VCaP (cell line): ENCODE results near the gene MIPEP.
A peak's percentile ranks its signal among the peaks of the same experiment; 100 is the strongest.

ENCODE experiments used
- H3K27ac ChIP-seq: fragments of 450-650 bp; 2 replicates; pipeline ENCODE4 v1.5.1; 2017
- CTCF ChIP-seq: fragments of 450-650 bp; conservative IDR thresholded peaks from 2 replicates; pipeline ENCODE4 v1.5.1; 2017; ENCODE audit warnings: mild to moderate bottlenecking, moderate library complexity

Gene MIPEP

DNA sequence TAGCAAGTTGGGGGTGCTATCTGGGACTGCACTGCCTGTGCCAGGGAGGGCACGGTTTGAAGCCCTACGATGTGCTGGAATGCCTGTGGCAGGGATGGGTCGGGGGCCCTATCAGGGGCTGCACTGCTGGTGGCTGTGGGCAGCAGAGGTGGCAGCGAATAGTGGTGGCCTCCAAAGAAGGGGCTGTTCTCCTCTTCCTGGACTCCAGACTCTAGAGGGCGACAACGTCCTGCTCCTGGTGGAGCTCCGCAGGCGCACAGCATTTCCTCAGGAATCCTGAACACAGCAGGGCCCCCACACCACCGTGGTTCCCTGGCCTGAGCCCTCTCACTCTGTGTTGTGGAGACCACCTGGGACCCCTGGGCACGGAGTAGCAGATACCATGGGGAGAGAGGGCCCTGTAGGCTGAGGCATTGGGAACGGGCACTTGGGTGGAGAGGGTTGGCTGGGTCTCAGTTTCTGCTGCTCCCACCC lies 173.4 kb downstream of the MIPEP start:
- H3K27ac ChIP-seq: no peak overlapping the region
- peak; percentile 42 for TF ChIP-seq CTCF

DNA sequence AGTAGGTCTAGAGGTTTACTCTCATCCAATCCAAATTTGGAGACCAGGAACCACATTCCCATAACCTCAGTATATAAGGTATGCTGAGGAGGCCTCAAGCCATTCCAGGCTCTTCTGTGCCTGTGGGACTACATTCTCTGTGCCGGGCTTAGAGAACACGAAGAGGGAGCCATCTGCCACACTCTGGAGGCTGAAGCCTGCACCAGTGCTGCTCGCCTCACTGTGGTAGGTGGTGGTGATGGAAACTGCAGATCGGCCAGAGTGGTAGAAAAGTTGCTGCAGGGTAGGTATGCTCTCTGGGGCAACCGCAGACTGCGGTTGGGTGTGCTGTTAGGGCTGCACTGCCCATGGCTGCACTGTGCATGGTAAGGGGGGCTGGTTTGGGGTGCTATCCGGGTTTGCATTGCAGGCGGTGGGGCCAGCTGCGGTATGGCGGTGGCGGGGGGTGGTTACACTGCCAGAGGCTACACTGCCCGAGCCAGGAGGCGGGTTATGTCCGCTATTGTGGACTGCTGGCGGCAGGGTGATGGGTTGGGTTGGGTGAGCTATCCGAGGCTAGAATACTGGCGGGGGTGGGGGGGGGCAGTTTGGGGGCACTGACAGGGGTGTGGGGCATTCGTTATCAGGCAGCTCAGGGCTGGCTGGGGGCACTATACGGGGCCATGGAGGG lies 174.0 kb downstream of the MIPEP start:
- no peak for TF ChIP-seq CTCF
- no peak overlapping the region for H3K27ac ChIP-seq

DNA sequence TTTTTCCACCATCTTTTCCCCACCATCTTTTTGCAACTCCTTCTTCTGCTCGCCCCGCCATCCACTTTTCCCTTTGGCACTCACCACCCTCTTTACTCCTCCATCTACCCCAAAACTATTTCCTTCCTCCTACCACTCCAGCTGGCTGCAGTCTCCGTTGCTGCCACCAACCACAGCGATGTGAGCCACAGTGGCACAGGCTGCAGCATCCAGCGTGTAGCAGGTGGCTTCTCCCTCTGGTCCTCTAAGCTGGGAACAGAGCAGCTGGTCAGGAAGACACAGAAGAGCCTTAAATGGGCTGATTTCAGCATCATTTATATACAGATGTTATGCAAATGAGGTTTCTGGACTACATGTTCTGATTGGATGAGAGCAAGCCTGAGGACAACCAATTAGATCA lies 174.5 kb downstream of the MIPEP start:
- TF ChIP-seq CTCF: no peak
- H3K27ac ChIP-seq: no peak overlapping the region

DNA sequence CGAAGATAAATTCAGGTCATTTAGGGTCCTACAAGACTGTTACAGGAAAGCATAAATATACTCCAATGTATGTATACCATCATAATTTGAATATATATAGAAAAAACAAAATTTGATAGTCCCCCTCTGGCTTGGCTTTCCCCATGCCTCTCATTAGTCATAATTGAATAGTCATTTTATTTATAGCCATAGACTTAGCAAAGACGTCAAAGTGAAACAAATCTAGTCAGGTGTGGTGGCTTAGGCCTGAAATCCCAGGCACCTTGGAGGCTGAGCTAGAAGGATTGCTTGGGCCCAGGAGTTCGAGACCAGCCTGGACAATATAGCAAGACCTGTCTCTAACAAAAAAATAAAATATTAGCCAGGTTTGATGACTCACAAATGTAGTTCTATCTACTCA lies 177.8 kb downstream of the MIPEP start:
- no peak for TF ChIP-seq CTCF
- H3K27ac ChIP-seq: no peak overlapping the region

GRCh38 chr13:23710366-23710765 lies 178.8 kb downstream of the MIPEP start:
- TF ChIP-seq CTCF: no peak
- no peak overlapping the region for H3K27ac ChIP-seq

DNA sequence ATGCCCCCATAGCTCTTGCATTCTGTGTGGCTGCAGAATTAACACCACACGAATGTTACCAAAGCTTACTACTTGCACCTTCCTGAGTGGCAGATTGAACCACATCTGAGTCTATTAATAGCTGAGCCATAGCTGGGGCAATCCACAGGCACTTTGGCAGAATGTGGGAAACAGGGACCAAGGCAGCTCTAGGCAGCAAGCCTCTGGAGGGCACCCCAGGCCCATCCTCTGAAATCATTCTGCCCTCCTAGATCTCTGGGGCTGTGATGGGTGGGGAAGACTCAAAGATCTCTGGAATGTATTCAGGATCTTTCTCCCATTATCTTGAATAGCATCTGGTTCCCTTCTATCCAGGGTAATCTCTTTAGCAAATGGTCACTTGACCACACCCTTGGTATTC lies 179.7 kb downstream of the MIPEP start:
- no peak overlapping the region for H3K27ac ChIP-seq

GRCh38 chr13:23707674-23708073 lies 181.5 kb downstream of the MIPEP start:
- no peak overlapping the region for H3K27ac ChIP-seq
- peak; percentile 55 for TF ChIP-seq CTCF

More for the DNA sequence above, 179.7 kb downstream of the MIPEP start:
- TF ChIP-seq CTCF: no peak
